T-helper 1 cell treated with Interleukin-12 subunit alpha and Interleukin-12 subunit beta and Interleukin-4 antibody, amounts not matched to agents 30 ng/mL and 1 ng/mL, for 36 hours (primary cell): ENCODE data around the gene APOA1. TPM values are rescaled to one million over a fixed set of nuclear protein-coding genes. Genes with fewer than 3 reads are reported as not detected.
"Not testable (repeated sequence)": the region's sequence is repeated elsewhere in the genome, so short reads cannot be mapped to it uniquely, and the experiment has no call there.

Experiments
- intact Hi-C: fragments of 100-400 bp; cut with micrococcal nuclease; formaldehyde crosslinking; loops from one replicate; pipeline ENCODE4 v1.15.1; 2024
- total RNA-seq: library from RNA; stranded (reverse); gene quantifications from 2 replicates; pipeline ENCODE4 v1.2.3, GENCODE V29; 2022

The APOA1 gene
- total RNA-seq, 1 donor from 2014 or later: 0.32 TPM

- intact Hi-C loops: no loop called here
Observed at GRCh38 chr11:116835042-116835772, 2.2 kb downstream of the APOA1 start.

GRCh38 chr11:116834535-116835041 is 2.8 kb downstream of the APOA1 start:
- intact Hi-C loops: not testable (repeated sequence)

GRCh38 chr11:116833816-116834534 is 3.4 kb downstream of the APOA1 start:
- intact Hi-C loops: no loop called here

GRCh38 chr11:116833491-116833815 is 4.0 kb downstream of the APOA1 start:
- intact Hi-C loops: no loop called here

- intact Hi-C loops: no loop called here
Observed at GRCh38 chr11:116832350-116833290, 4.8 kb downstream of the APOA1 start.

GRCh38 chr11:116831790-116832349 is 5.6 kb downstream of the APOA1 start:
- intact Hi-C loops: no loop called here

- intact Hi-C loops: no loop called here
Observed at GRCh38 chr11:116830184-116830912, 7.1 kb downstream of the APOA1 start.

GRCh38 chr11:116829525-116830183 is 7.8 kb downstream of the APOA1 start, which contains the start of gene APOC3:
Gene APOC3 (plus strand): TSS chr11:116829907. CDS start chr11:116830583, 676 bp downstream.
- intact Hi-C loops: no loop called here

GRCh38 chr11:116828632-116829524 is 8.5 kb downstream of the APOA1 start:
- intact Hi-C loops: no loop called here

- intact Hi-C loops: no loop called here
Observed at GRCh38 chr11:116827461-116827860, 10.0 kb downstream of the APOA1 start.

- intact Hi-C loops: no loop called here
Observed at GRCh38 chr11:116826751-116827431, 10.5 kb downstream of the APOA1 start.

- intact Hi-C loops: no loop called here
Observed at GRCh38 chr11:116825854-116826750, 11.3 kb downstream of the APOA1 start.

- intact Hi-C loops: no loop called here
Observed at GRCh38 chr11:116825434-116825833, 12.0 kb downstream of the APOA1 start.

GRCh38 chr11:116823031-116823843 is 14.2 kb downstream of the APOA1 start, which contains the start of gene APOA4:
Gene APOA4 (minus strand): TSS chr11:116823304. CDS start chr11:116823191, 113 bp downstream.
- intact Hi-C loops: no loop called here

GRCh38 chr11:116822575-116822974 is 14.8 kb downstream of the APOA1 start:
- intact Hi-C loops: no loop called here
